ENCODE results near the gene ITGB3. TPM values are rescaled to one million over a fixed set of nuclear protein-coding genes. Genes with fewer than 3 reads are reported as not detected.

The ITGB3 gene
- total and polyA plus RNA-seq, 7 donors, result 0.69 to 62.7 (median 28.5) TPM

- H3K4me3 ChIP-seq, result no peak overlapping the region
- H3K27me3 ChIP-seq, result no peaks in the 10 kb centered on the region
- DNase-seq, result no peak
- intact Hi-C loops (cut with DNase I), result no loop called here
- no peaks in the 10 kb centered on the region for H3K36me3 ChIP-seq
- H3K27ac ChIP-seq, result no peak overlapping the region
- H3K9me3 ChIP-seq, result no peaks in the 10 kb centered on the region
- no peaks in the 10 kb centered on the region for H3K4me1 ChIP-seq
- WGBS, 2 donors, result 69 to 73% methylated on average over 1 of the region's 1 CpG
- no peak for TF ChIP-seq EP300 (IDR thresholded peaks at IDR 0.05)
- no peak for TF ChIP-seq CTCF (IDR thresholded peaks at IDR 0.05)
- no peak for TF ChIP-seq POLR2A (IDR thresholded peaks at IDR 0.05)
- no peak for TF ChIP-seq POLR2AphosphoS5 (IDR thresholded peaks at IDR 0.05)
Measured at GRCh38 chr17:47352848-47353247, 99.2 kb downstream of the ITGB3 start.

DNA sequence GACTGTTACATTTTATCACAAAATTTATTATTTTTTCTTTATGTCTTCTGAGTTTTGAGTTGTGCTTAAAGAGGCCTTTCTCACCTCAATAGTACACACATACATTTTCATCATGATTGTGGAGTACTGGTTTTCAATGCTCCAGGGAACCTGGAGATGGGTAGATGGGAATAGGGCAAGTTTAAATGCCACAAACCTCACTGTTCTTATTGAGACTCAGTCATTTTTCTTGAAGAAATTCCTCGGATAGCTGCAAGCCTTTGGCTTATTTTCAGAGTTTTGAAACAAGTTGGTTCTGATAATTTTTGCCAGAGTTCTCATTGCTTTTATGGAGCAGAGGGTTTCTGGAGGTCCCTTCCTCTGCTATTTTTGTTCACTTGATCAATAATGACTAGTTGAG lies 105.0 kb downstream of the ITGB3 start:
- 89 to 90% methylated on average over 1 of the region's 1 CpG for WGBS, 2 donors
- Histone ChIP-seq H3K4me3 (no peak overlapping the region), H3K27ac (no peak overlapping the region), H3K36me3 (no peaks in the 10 kb centered on the region), H3K9me3 (no peaks in the 10 kb centered on the region), H3K4me1 (no peaks in the 10 kb centered on the region), H3K27me3 (no peaks in the 10 kb centered on the region)
- no peak for DNase-seq
- TF ChIP-seq POLR2A (IDR thresholded peaks at IDR 0.05), result no peak
- no peak for TF ChIP-seq CTCF (IDR thresholded peaks at IDR 0.05)
- no peak for TF ChIP-seq POLR2AphosphoS5 (IDR thresholded peaks at IDR 0.05)
- TF ChIP-seq EP300 (IDR thresholded peaks at IDR 0.05), result no peak
- intact Hi-C loops (cut with DNase I), result no loop called here

Small RNA genes lying within 50 kb of the gene (small RNA-seq; reads per million reads assigned to genes)
- 0 reads per million in 3 donors for gene RNU7-186P

Other genes with a start within 250 kb of the ITGB3 start
- 10 to 100 TPM; 41.0 to 61.4 (median 56.2) TPM for gene CDC27, start 64.5 kb upstream of the ITGB3 start, total RNA-seq
- gene CDC27, start 64.5 kb upstream of the ITGB3 start, polyA plus RNA-seq, result 10 to 100 TPM in 2 of 3 donors, 1 to 10 TPM in 1; 7.2 to 25.9 (median 17.3) TPM
- gene MYL4, start 44.5 kb upstream of the ITGB3 start, total RNA-seq, result 1 to 10 TPM in 1 of 4 donors, not detected in 3; 1.1 TPM
- 1 to 10 TPM in 1 of 3 donors, under 1 TPM in 1, not detected in 1; 0.31 to 2.8 TPM for gene MYL4, start 44.5 kb upstream of the ITGB3 start, polyA plus RNA-seq
- gene EFCAB13, start 70.1 kb downstream of the ITGB3 start, total RNA-seq, result 10 to 100 TPM in 3 of 4 donors, 1 to 10 TPM in 1; 8.7 to 16.3 (median 15.4) TPM
- gene EFCAB13, start 70.1 kb downstream of the ITGB3 start, polyA plus RNA-seq, result 1 to 10 TPM in 2 of 3 donors, under 1 TPM in 1; 0.46 to 3.6 (median 1.7) TPM

All from sigmoid colon (tissue), 7 donors.